SH-SY5Y (cell line): ENCODE measurements around the gene APOE.

Experiments
- GATA2 ChIP-seq: IDR thresholded peaks from 2 replicates; pipeline ENCODE4 v1.6.1; 2011; ENCODE audit warnings: mild to moderate bottlenecking, low read depth, low read length
- GATA3 ChIP-seq: IDR thresholded peaks from 2 replicates; pipeline ENCODE4 v1.6.1; 2011; ENCODE audit warnings: low read depth, mild to moderate bottlenecking, low read length, moderate library complexity

The APOE gene

GRCh38 chr19:44905437-44906160 is at the start of gene APOE:
TSS of gene APOE (plus strand) at chr19:44905796. CDS start at chr19:44906625, 829 bp downstream.
- TF ChIP-seq GATA3 = no peak
- no peak for TF ChIP-seq GATA2

- TF ChIP-seq GATA2 = no peak
- no peak for TF ChIP-seq GATA3
Measured at GRCh38 chr19:44856421-44857083, 49.0 kb upstream of the APOE start.

- TF ChIP-seq GATA3 (no peak), GATA2 (no peak)
Measured at GRCh38 chr19:44857837-44858236, 47.8 kb upstream of the APOE start.

- TF ChIP-seq GATA3 = no peak
- TF ChIP-seq GATA2 = no peak
Measured at GRCh38 chr19:44863990-44864389, 41.6 kb upstream of the APOE start.

- TF ChIP-seq GATA2 (no peak), GATA3 (no peak)
Measured at GRCh38 chr19:44865196-44865767, 40.3 kb upstream of the APOE start.

GRCh38 chr19:44866664-44867063 is 38.9 kb upstream of the APOE start:
- no peak for TF ChIP-seq GATA3
- no peak for TF ChIP-seq GATA2

- TF ChIP-seq GATA3 = no peak
- no peak for TF ChIP-seq GATA2
Measured at GRCh38 chr19:44867578-44867977, 38.0 kb upstream of the APOE start.

- no peak for TF ChIP-seq GATA2
- TF ChIP-seq GATA3 = no peak
Measured at GRCh38 chr19:44869733-44870470, 35.7 kb upstream of the APOE start.

- TF ChIP-seq GATA3 (no peak), GATA2 (no peak)
Measured at GRCh38 chr19:44871809-44872208, 33.8 kb upstream of the APOE start.

GRCh38 chr19:44872661-44873060 is 32.9 kb upstream of the APOE start:
- TF ChIP-seq GATA2 (no peak), GATA3 (no peak)

GRCh38 chr19:44874317-44874716 is 31.3 kb upstream of the APOE start:
- TF ChIP-seq GATA3 = no peak
- TF ChIP-seq GATA2 = no peak

GRCh38 chr19:44875666-44876451 is 29.7 kb upstream of the APOE start:
- no peak for TF ChIP-seq GATA2
- TF ChIP-seq GATA3 = no peak

- no peak for TF ChIP-seq GATA2
- no peak for TF ChIP-seq GATA3
Measured at GRCh38 chr19:44876930-44877535, 28.6 kb upstream of the APOE start.
